Choroid plexus epithelial cell (primary cell): ENCODE results near the gene SPAG9.

Experiments used
- DNase-seq: peaks from one replicate; pipeline ENCODE4 v3.0.0-alpha.2; 2010; ENCODE audit warnings: low read depth
- H3K4me3 ChIP-seq: 2 replicates; pipeline ENCODE4 v1.5.1; 2011; ENCODE audit warnings: low read depth, mild to moderate bottlenecking, control low read depth, low read length, moderate library complexity
- CTCF ChIP-seq: conservative IDR thresholded peaks from 2 replicates; pipeline ENCODE4 v1.5.1; 2011; ENCODE audit warnings: low read depth, mild to moderate bottlenecking, control low read depth, inconsistent platforms, low read length, moderate library complexity

SPAG9 gene

GRCh38 chr17:50925296-50925891, 195.3 kb downstream of the SPAG9 start:
- DNase-seq, result no peak
- no peak overlapping the region for H3K4me3 ChIP-seq
- TF ChIP-seq CTCF, result no peak

- no peak for DNase-seq
- H3K4me3 ChIP-seq, result no peak overlapping the region
- no peak for TF ChIP-seq CTCF
Measured at GRCh38 chr17:50924800-50925199, 195.9 kb downstream of the SPAG9 start.

- DNase-seq, result no peak
- no peak overlapping the region for H3K4me3 ChIP-seq
- TF ChIP-seq CTCF, result no peak
Measured at GRCh38 chr17:50924300-50924699, 196.4 kb downstream of the SPAG9 start.

- DNase-seq, result no peak
- no peak for TF ChIP-seq CTCF
- H3K4me3 ChIP-seq, result no peak overlapping the region
Measured at GRCh38 chr17:50923611-50924010, 197.1 kb downstream of the SPAG9 start.

- no peak overlapping the region for H3K4me3 ChIP-seq
- DNase-seq, result no peak
- no peak for TF ChIP-seq CTCF
Measured at GRCh38 chr17:50922721-50923405, 197.8 kb downstream of the SPAG9 start.

GRCh38 chr17:50922107-50922506, 198.6 kb downstream of the SPAG9 start:
- no peak for DNase-seq
- no peak overlapping the region for H3K4me3 ChIP-seq
- no peak for TF ChIP-seq CTCF
